ENCODE results near the gene GGT1.
"Not testable (repeated sequence)": the region's sequence is repeated elsewhere in the genome, so short reads cannot be mapped to it uniquely, and the experiment has no call there.

Gene GGT1

GRCh38 chr22:24602847-24603769 is at the start of gene GGT1:
Gene GGT1, plus strand, starts transcription at chr22:24603193. Its CDS starts 7,889 bp downstream, at chr22:24611082.
- not testable (repeated sequence) for FAIRE-seq

GRCh38 chr22:24553597-24554312 is 49.2 kb upstream of the GGT1 start:
- FAIRE-seq, result no peak

GRCh38 chr22:24554313-24555164 is 48.5 kb upstream of the GGT1 start, which contains the start of gene GUCD1:
Gene GUCD1, minus strand, starts transcription at chr22:24555138. Its CDS starts 147 bp downstream, at chr22:24554991.
- no peak for FAIRE-seq

- FAIRE-seq, result no peak
Observed at GRCh38 chr22:24555165-24556039, 47.6 kb upstream of the GGT1 start, which contains the start of gene SNRPD3. Gene SNRPD3, plus strand, starts transcription at chr22:24555999. Its CDS starts 1,676 bp downstream, at chr22:24557675.

GRCh38 chr22:24559471-24559870 is 43.5 kb upstream of the GGT1 start:
- FAIRE-seq, result no peak

- FAIRE-seq, result no peak
Observed at GRCh38 chr22:24563246-24563645, 39.7 kb upstream of the GGT1 start.

- FAIRE-seq, result no peak
Observed at GRCh38 chr22:24564376-24565058, 38.5 kb upstream of the GGT1 start.

GRCh38 chr22:24565077-24565476 is 37.9 kb upstream of the GGT1 start:
- FAIRE-seq, result no peak

GRCh38 chr22:24566899-24567511 is 36.0 kb upstream of the GGT1 start:
- no peak for FAIRE-seq

GRCh38 chr22:24567668-24568067 is 35.3 kb upstream of the GGT1 start:
- no peak for FAIRE-seq

- FAIRE-seq, result no peak
Observed at GRCh38 chr22:24571266-24571665, 31.7 kb upstream of the GGT1 start.

- no peak for FAIRE-seq
Observed at GRCh38 chr22:24576778-24577177, 26.2 kb upstream of the GGT1 start.

- FAIRE-seq, result no peak
Observed at GRCh38 chr22:24578355-24579257, 24.4 kb upstream of the GGT1 start.

GRCh38 chr22:24579258-24579601 is 23.8 kb upstream of the GGT1 start:
- no peak for FAIRE-seq

GRCh38 chr22:24580276-24580675 is 22.7 kb upstream of the GGT1 start:
- FAIRE-seq, result no peak

- no peak for FAIRE-seq
Observed at GRCh38 chr22:24582056-24582814, 20.8 kb upstream of the GGT1 start.

- FAIRE-seq, result no peak
Observed at GRCh38 chr22:24583221-24584165, 19.5 kb upstream of the GGT1 start.

Measured in islet of Langerhans (tissue), 1 donor.